Activated T-helper 1 cell treated with anti-CD3 and anti-CD28 coated beads, Interleukin-12 subunit alpha, Interleukin-12 subunit beta, Interleukin-2, Interleukin-4 antibody, amounts not matched to agents 30 ng/mL and 10 ng/mL and 1 ng/mL, durations not matched to agents 14 hours and 24 hours and 36 hours (primary cell): ENCODE measurements around the gene CDH13. TPM values are rescaled to one million over a fixed set of nuclear protein-coding genes. Genes with fewer than 3 reads are reported as not detected.

ENCODE experiments used
- DNase-seq: peaks from one replicate; pipeline ENCODE4 v3.0.0; 2021; ENCODE audit warnings: low spot score
- H3K27ac Mint-ChIP-seq: one replicate; pipeline ENCODE4 v1.8.0; 2021; ENCODE audit warnings: mild to moderate bottlenecking, mixed read lengths
- H3K27me3 Mint-ChIP-seq: one replicate; pipeline ENCODE4 v1.8.0; 2022; ENCODE audit warnings: mild to moderate bottlenecking, moderate library complexity, mixed read lengths; ENCODE audit not compliant: insufficient read depth
- H3K36me3 Mint-ChIP-seq: one replicate; pipeline ENCODE4 v1.8.0; 2021; ENCODE audit warnings: low read depth, mixed read lengths
- H3K4me1 Mint-ChIP-seq: one replicate; pipeline ENCODE4 v1.8.0; 2021; ENCODE audit warnings: low read depth, mixed read lengths
- H3K4me3 Mint-ChIP-seq: one replicate; pipeline ENCODE4 v1.8.0; 2021; ENCODE audit warnings: mild to moderate bottlenecking, moderate library complexity, mixed read lengths
- H3K9me3 Mint-ChIP-seq: one replicate; pipeline ENCODE4 v1.8.0; 2021; ENCODE audit warnings: mixed read lengths
- intact Hi-C: fragments of 100-400 bp; cut with micrococcal nuclease; formaldehyde crosslinking; loops from one replicate; pipeline ENCODE4 v1.15.1; 2024
- total RNA-seq: library from RNA; stranded (reverse); gene quantifications from 2 replicates; pipeline ENCODE4 v1.2.3, GENCODE V29; 2022

Gene CDH13
- total RNA-seq, 1 donor from 2014 or later: not detected

DNA sequence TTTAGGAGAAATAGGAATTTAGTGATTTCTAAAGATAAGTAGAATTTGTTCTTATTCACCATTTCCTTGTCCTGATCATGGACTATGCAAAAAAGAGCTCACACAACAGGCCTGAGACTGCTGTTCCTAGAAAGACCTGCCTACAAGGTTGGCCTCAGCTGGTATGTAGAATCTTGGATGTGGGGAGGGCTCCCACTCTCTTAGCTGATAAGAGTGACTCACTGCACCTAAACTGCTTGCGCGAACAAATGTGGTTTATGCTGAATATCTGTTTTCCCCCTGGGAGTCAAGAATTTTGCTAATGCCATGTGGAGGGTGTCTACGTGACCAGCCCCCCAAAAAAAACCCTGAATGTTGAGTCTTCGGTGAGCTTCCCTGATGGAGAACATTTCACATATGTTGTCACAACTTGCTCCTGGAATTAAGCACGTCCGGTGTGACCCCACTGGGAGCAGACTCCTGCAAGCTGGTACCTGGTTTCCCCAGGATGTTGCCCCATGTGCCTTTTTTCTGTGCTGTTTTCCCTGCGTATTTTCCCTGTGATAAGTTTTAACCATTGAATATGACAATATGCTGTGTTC is 1112.2 kb downstream of the CDH13 start:
- H3K27me3 Mint-ChIP-seq: peaks cover 2% of the 10 kb centered on the region
- intact Hi-C loops: no loop called here
- H3K4me1 Mint-ChIP-seq: no peaks in the 10 kb centered on the region
- no peaks in the 10 kb centered on the region for H3K36me3 Mint-ChIP-seq
- no peak for DNase-seq
- peaks cover 10% of the 10 kb centered on the region for H3K9me3 Mint-ChIP-seq
- H3K27ac Mint-ChIP-seq: no peak overlapping the region
- H3K4me3 Mint-ChIP-seq: no peak overlapping the region

DNA sequence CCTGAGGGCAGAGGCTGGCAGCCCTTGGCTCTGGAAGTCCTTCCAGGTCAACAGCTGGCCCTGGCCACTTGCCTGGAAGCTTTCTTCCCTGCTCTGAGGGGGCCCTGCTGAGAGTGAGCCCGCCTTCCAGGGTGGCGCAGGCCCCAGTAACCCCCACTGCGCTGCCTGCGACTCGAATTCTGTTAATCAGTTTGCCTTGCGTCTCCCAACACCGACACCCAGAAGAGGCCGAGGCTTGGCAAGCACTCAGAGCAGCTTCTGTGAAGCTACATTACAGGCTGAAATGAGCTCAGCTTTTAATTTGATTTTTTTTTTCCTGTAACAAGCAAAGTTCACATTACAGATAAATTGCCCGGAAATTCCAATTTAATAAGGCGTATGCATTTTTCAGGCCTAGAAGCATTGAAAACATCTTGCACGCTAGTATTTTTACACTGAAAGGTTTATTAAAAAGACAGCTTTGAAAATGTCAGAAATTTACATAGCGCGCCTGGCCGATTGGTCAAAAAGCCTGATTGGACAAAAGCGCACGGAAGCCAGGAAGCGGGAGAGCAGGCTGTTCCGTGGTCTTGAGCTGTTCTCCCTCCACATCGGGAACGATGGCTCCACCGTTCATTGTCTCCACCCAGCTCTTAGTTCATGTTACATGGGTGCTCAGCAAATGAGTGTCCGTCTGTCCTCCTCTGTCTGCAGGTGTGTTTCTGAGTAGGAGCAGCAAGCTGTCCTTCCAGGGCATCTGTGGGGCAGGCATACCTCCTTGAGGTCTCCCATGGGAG is 1115.5 kb downstream of the CDH13 start:
- peaks cover 2% of the 10 kb centered on the region for H3K27me3 Mint-ChIP-seq
- H3K4me1 Mint-ChIP-seq: no peaks in the 10 kb centered on the region
- intact Hi-C loops: no loop called here
- H3K9me3 Mint-ChIP-seq: no peaks in the 10 kb centered on the region
- no peak overlapping the region for H3K4me3 Mint-ChIP-seq
- no peaks in the 10 kb centered on the region for H3K36me3 Mint-ChIP-seq
- no peak overlapping the region for H3K27ac Mint-ChIP-seq
- no peak for DNase-seq

DNA sequence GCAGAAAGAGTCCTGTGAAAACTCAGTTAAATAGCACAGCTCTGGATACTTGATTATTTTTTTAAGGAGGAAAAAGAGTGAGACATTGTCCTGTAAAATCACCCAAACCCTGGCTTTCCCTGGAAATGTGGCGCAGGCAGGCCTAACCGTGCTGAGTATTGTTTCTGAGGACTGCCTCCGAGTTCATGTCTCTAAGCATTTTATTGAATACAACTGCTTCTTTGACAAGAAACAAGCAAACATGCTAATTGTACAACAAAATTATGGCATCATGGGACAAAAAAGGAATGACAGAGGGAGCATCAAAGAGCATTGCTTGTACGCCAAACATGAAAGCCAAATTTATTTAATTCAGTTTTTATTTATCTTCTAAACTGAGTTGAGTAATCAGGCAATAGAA is 1116.5 kb downstream of the CDH13 start:
- no peak overlapping the region for H3K4me3 Mint-ChIP-seq
- no peaks in the 10 kb centered on the region for H3K4me1 Mint-ChIP-seq
- no peak overlapping the region for H3K27ac Mint-ChIP-seq
- H3K36me3 Mint-ChIP-seq: no peaks in the 10 kb centered on the region
- DNase-seq: no peak
- intact Hi-C loops: no loop called here
- H3K27me3 Mint-ChIP-seq: peaks cover 2% of the 10 kb centered on the region
- H3K9me3 Mint-ChIP-seq: no peaks in the 10 kb centered on the region

DNA sequence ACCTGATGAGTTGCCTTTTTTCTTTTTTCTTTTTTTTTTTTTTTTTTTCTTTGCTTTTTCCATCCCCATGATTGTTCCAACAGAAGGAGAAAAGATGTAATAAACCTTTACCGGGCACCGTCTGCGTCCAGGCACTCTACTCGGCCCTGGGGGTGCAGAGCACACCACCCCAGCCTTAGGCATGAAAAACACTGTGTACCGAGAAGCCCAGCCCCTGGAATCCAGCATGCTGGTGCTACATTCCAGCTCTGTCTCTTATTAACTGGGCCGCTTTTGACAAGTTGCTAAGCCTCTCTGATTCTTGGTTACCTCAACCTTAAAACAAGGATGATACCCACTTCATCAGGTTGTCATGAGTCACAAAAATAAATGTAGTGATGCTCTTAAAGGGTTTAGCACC is 1117.0 kb downstream of the CDH13 start:
- Mint-ChIP-seq H3K9me3 (no peaks in the 10 kb centered on the region), H3K27ac (no peak overlapping the region), H3K4me3 (no peak overlapping the region), H3K36me3 (no peaks in the 10 kb centered on the region), H3K27me3 (peaks cover 2% of the 10 kb centered on the region), H3K4me1 (no peaks in the 10 kb centered on the region)
- DNase-seq: no peak
- intact Hi-C loops: no loop called here

DNA sequence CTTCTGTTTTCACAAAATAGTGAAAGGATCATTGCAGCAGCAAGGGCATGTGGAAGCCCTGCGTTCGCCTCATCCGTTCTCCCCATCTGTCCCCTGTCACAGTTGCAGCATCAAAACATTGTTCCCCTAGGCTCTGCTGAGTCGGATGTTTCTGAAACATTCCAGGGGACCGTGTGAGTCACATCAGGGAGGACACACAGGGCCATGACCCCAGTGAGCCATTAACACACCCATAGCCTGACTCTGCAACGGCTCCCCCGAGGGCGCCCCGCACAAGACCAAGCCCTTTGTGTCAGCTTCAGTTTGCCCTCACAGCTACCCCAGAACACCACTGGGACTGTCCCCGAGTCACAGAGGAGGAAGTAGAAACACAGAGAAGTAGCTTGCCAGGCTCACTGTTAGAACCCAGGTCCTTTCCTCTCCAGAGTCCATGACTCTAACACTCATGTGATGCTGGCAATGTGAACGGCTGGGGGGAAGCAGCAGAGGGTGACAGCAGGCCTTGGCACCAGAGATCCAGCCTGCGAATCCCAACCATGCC is 1117.7 kb downstream of the CDH13 start:
- no peaks in the 10 kb centered on the region for H3K9me3 Mint-ChIP-seq
- intact Hi-C loops: no loop called here
- no peak for DNase-seq
- no peaks in the 10 kb centered on the region for H3K4me1 Mint-ChIP-seq
- no peak overlapping the region for H3K27ac Mint-ChIP-seq
- no peaks in the 10 kb centered on the region for H3K27me3 Mint-ChIP-seq
- no peaks in the 10 kb centered on the region for H3K36me3 Mint-ChIP-seq
- no peak overlapping the region for H3K4me3 Mint-ChIP-seq

DNA sequence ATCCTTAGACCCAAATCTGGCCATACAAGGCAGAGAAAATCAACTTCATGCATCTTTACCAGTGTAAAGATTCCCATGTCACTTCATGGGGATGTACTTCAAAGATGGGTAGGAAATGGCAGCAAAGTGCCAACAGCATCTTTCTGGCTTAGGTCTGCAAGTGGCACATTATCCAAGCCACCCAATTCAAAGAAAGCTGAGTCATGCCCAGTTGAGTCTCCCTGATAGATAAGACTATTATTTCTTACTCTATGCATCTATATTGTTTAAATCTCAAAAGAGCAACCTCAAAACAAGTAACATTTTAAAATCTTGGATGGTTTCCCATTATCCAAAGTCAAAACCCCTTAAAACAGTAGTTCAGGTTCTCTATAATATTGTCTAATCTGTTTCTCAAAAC is 1119.8 kb downstream of the CDH13 start:
- no peaks in the 10 kb centered on the region for H3K36me3 Mint-ChIP-seq
- H3K27me3 Mint-ChIP-seq: peaks cover under 1% of the 10 kb centered on the region
- no peak for DNase-seq
- H3K4me3 Mint-ChIP-seq: no peak overlapping the region
- H3K27ac Mint-ChIP-seq: no peak overlapping the region
- peaks cover 4% of the 10 kb centered on the region for H3K9me3 Mint-ChIP-seq
- H3K4me1 Mint-ChIP-seq: no peaks in the 10 kb centered on the region
- intact Hi-C loops: no loop called here

DNA sequence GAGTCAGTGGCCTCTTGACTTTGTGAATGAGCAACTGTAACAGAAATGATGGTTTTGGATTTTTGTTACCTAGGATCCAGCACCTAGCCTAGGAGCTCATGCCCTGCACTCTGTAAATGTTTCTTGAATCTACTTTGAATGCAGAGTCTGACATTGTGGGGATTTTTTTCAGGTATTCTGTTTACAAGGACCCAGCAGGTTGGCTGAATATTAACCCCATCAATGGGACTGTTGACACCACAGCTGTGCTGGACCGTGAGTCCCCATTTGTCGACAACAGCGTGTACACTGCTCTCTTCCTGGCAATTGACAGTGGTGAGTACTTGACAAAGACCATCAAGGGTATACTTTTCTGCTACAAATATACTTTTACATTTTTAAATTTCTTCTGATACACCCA is 1121.2 kb downstream of the CDH13 start:
- Mint-ChIP-seq H3K27ac (no peak overlapping the region), H3K4me1 (no peaks in the 10 kb centered on the region), H3K9me3 (peaks cover 4% of the 10 kb centered on the region), H3K4me3 (no peak overlapping the region), H3K36me3 (no peaks in the 10 kb centered on the region), H3K27me3 (peaks cover 2% of the 10 kb centered on the region)
- no peak for DNase-seq
- intact Hi-C loops: no loop called here

DNA sequence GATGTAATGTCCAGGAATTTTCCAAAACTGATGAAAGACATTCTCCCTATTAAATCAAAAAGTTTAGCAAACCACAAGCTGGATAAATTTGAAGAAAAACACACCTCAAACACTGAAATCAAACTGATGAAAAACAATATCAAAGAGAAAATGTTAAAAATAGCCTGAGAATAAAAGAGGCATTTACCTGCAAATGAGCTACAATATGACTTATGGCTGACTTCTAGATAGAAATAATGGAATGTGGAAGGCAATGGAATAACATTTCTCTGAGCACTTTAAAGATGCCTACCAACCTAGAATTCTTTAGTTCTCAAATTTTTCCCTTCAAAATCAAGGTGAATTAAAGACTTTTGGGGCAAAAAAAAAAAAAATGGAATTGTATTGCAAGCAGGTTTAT is 1128.6 kb downstream of the CDH13 start:
- no peak overlapping the region for H3K4me3 Mint-ChIP-seq
- no peak for DNase-seq
- H3K27ac Mint-ChIP-seq: no peak overlapping the region
- H3K27me3 Mint-ChIP-seq: peaks cover 6% of the 10 kb centered on the region
- peaks cover 2% of the 10 kb centered on the region for H3K9me3 Mint-ChIP-seq
- intact Hi-C loops: no loop called here
- H3K4me1 Mint-ChIP-seq: no peaks in the 10 kb centered on the region
- no peaks in the 10 kb centered on the region for H3K36me3 Mint-ChIP-seq

DNA sequence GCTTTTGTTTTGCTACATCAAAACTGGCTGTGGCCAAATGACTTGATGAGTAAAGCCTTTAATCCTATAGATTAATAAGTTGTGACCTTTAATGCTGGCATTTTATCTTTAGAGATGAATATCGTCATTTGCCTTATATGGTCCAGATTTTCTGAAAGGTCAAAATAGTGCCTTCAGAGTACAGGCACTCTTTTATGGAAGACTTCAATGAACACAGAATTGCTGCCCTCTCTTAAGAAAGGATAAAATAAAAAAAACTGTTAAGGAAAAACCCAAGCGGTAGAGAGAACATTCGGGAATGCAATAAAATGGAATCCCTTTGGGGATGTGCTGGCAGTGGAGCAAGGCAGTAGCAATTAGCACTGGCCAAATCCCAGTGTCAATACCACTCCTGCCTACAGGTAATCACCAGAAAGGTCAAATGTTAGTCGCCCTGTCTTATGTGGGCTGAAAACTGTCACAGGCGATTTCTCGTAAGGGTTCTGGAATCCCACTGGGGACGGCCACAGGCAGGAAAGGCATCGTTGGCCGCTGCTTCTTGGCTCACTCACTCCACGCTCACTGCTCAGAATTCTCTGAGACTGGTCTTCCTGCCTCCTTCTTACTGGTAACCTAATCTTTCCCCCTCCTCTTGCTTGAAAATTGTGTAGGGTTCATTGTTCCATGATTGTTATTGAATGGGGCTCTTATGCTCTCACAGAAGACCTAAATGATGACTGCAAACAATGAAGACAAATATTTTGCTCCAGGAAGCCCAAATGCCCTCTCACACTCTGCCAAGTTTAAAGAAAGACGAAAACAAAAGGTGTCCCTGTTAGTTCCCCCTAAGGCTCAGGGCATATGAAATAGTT is 1135.6 kb downstream of the CDH13 start:
- Mint-ChIP-seq H3K27me3 (peaks cover 3% of the 10 kb centered on the region), H3K9me3 (no peaks in the 10 kb centered on the region), H3K27ac (no peak overlapping the region), H3K4me3 (no peak overlapping the region), H3K36me3 (no peaks in the 10 kb centered on the region), H3K4me1 (no peaks in the 10 kb centered on the region)
- DNase-seq: no peak
- intact Hi-C loops: no loop called here

DNA sequence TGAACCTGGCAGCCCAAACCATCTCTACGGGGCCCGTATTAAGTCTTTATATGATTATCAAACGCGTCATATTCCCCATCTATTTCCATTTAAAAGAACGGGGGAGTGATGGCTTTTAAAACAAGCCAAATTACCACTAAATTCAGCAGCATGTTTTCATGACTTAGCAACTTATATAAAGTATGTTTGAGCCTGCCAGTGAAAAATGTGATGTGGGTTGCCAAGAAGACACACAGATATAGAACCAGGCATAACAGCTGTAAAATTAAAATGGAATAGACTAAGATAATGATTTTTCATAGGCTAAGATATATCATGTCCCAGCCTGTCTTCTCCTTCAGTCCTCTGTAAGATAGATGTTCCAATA is 1136.2 kb downstream of the CDH13 start:
- Mint-ChIP-seq H3K4me3 (no peak overlapping the region), H3K36me3 (no peaks in the 10 kb centered on the region), H3K27ac (no peak overlapping the region), H3K9me3 (no peaks in the 10 kb centered on the region), H3K27me3 (peaks cover 3% of the 10 kb centered on the region), H3K4me1 (no peaks in the 10 kb centered on the region)
- no peak for DNase-seq
- intact Hi-C loops: no loop called here

DNA sequence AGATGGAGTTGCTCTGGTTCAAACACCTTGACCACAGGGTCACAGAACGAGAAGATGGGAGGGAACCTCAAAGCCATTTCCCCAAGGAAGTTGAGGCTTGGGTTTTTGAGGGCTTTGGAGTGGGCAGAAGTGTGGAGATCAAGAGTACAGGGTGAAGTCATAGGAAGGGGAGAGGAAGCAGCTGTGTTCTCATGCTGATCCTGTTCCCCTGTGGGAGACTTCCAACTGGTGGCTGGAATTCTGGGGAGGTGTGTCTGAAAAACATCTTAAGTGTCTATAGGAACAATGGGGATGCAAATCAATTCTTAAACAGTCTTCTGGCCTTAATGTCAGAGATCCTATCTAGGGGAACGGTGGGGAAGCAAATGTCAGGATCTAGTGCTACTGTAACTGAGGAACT is 1142.2 kb downstream of the CDH13 start:
- DNase-seq: no peak
- H3K36me3 Mint-ChIP-seq: no peaks in the 10 kb centered on the region
- H3K27me3 Mint-ChIP-seq: peaks cover 6% of the 10 kb centered on the region
- no peaks in the 10 kb centered on the region for H3K4me1 Mint-ChIP-seq
- intact Hi-C loops: no loop called here
- H3K9me3 Mint-ChIP-seq: no peaks in the 10 kb centered on the region
- no peak overlapping the region for H3K27ac Mint-ChIP-seq
- no peak overlapping the region for H3K4me3 Mint-ChIP-seq

DNA sequence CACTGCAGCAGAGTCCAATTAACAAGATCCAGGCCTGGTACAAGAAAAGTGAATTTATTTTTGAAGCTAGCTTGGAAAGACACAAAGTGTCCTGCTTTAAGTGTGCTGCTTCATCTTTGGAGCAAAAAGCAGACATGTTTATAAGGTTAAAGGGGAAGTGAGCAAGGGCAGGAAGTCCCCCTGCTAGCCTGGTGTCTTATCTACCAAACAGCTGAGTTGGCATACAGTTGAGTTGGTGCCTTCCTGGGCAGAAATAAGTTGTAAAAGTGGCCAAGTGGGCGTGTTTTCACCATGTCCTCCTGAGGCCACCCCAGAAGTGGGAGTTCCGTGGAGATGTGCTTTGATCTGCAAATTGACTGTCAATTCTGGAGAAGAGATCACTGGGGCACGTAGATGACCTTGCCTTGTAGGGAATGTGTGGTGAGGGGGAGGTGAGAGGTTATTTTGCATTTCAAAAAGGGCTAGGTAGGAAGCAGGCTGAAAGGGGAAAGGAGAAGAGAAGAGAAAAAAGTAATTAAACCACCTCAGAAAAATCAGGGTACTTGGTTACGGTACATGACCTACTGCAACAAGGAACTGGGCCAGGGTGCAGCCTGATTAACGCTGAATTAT is 1142.7 kb downstream of the CDH13 start:
- Mint-ChIP-seq H3K4me3 (no peak overlapping the region), H3K4me1 (no peaks in the 10 kb centered on the region), H3K27ac (no peak overlapping the region), H3K36me3 (no peaks in the 10 kb centered on the region), H3K9me3 (no peaks in the 10 kb centered on the region), H3K27me3 (peaks cover 6% of the 10 kb centered on the region)
- DNase-seq: no peak
- intact Hi-C loops: no loop called here
